Fibroblast of lung (primary cell): ENCODE data around the gene FARP1. TPM values are rescaled to one million over a fixed set of nuclear protein-coding genes. Genes with fewer than 3 reads are reported as not detected.

Experiments
- DNase-seq, 2 donors: peaks; one replicate each; pipeline versions ENCODE4 v3.0.0 to v3.0.0-alpha.2; 2010; ENCODE audit warnings: low read depth in 2 of 2
- H2AFZ ChIP-seq: 2 replicates; pipeline ENCODE4 v1.5.1; 2012; ENCODE audit warnings: low read length, control low read depth, inconsistent platforms
- H3K27ac ChIP-seq: 2 replicates; pipeline ENCODE4 v1.5.1; 2011; ENCODE audit warnings: low read length, control low read depth; ENCODE audit not compliant: insufficient read depth
- H3K27me3 ChIP-seq: 2 replicates; pipeline ENCODE4 v1.5.1; 2011; ENCODE audit warnings: mild to moderate bottlenecking, low read length; ENCODE audit not compliant: control insufficient read depth, insufficient read depth
- H3K36me3 ChIP-seq: 2 replicates; pipeline ENCODE4 v1.5.1; 2011; ENCODE audit warnings: low read length; ENCODE audit not compliant: control insufficient read depth, insufficient read depth
- H3K4me1 ChIP-seq: 2 replicates; pipeline ENCODE4 v1.5.1; 2011; ENCODE audit warnings: low read length; ENCODE audit not compliant: control insufficient read depth, insufficient read depth; ENCODE audit errors: extremely low read depth
- H3K4me2 ChIP-seq: 2 replicates; pipeline ENCODE4 v1.5.1; 2011; ENCODE audit warnings: low read length, control low read depth; ENCODE audit not compliant: insufficient read depth; ENCODE audit errors: extremely low read depth
- H3K4me3 ChIP-seq, 4 experiments: fragments of 200-600 bp in 1 of 4; sonication (generic) in 1 of 4; replicated peaks in 1 of 4; 2 replicates each; pipeline ENCODE4 v1.5.1; 2011 to 2016; ENCODE audit warnings: low read length in 4 of 4, low read depth in 3 of 4, mild to moderate bottlenecking in 3 of 4, control low read depth in 2 of 4, inconsistent platforms in 1 of 4, mixed read lengths in 1 of 4; ENCODE audit not compliant: insufficient read depth in 1 of 4; ENCODE audit errors: control extremely low read depth in 1 of 4
- H3K79me2 ChIP-seq: 2 replicates; pipeline ENCODE4 v1.5.1; 2012; ENCODE audit warnings: mild to moderate bottlenecking, low read length, inconsistent platforms; ENCODE audit not compliant: control insufficient read depth, insufficient read depth
- H3K9ac ChIP-seq: 2 replicates; pipeline ENCODE4 v1.5.1; 2011; ENCODE audit warnings: mild to moderate bottlenecking, low read length, control low read depth; ENCODE audit not compliant: insufficient read depth
- H3K9me3 ChIP-seq: 2 replicates; pipeline ENCODE4 v1.5.1; 2012; ENCODE audit warnings: low read depth, low read length; ENCODE audit not compliant: control insufficient read depth, insufficient read depth
- H4K20me1 ChIP-seq: 2 replicates; pipeline ENCODE4 v1.5.1; 2011; ENCODE audit warnings: low read length; ENCODE audit not compliant: control insufficient read depth, insufficient read depth; ENCODE audit errors: extremely low read depth
- CTCF ChIP-seq, 2 donors: IDR thresholded peaks in 1 of 2; conservative IDR thresholded peaks in 1 of 2; 1 replicate in 1 of 2; 2 replicates in 1 of 2; pipeline ENCODE4 v1.5.1; 2011 to 2012; ENCODE audit warnings: low read length in 2 of 2, control low read depth in 1 of 2, inconsistent platforms in 1 of 2, low read depth in 1 of 2, mild to moderate bottlenecking in 1 of 2
- EZH2 ChIP-seq: IDR thresholded peaks from 2 replicates; pipeline ENCODE4 v1.5.1; 2012; ENCODE audit warnings: low read length, control low read depth, mild to moderate bottlenecking; ENCODE audit errors: missing control alignments
- polyA plus RNA-seq, 2 donors: library from polyadenylated mRNA; depleted of rRNA in 1 of 2; stranded (reverse) in 1 of 2; unstranded in 1 of 2; fragments of >200 nt; gene quantifications; 2 replicates each; pipeline ENCODE4 v1.2.1, GENCODE V29; 2011 to 2012; ENCODE audit warnings: missing spikeins in 1 of 2
- total RNA-seq: library from RNA; depleted of rRNA; stranded (reverse); fragments of >200 nt; gene quantifications from 2 replicates; pipeline ENCODE4 v1.2.1, GENCODE V29; 2014

FARP1 gene
- total and polyA plus RNA-seq, 2 donors (not counting 1 experiment from before 2014, with no cell fraction given): 50.9 to 199 TPM

GRCh38 chr13:98435376-98435775, 292.5 kb downstream of the FARP1 start:
- Histone ChIP-seq H3K4me1 (no peaks in the 10 kb centered on the region), H3K79me2 (no peaks in the 10 kb centered on the region), H4K20me1 (no peaks in the 10 kb centered on the region), H2AFZ (no peak overlapping the region), H3K9ac (no peak overlapping the region), H3K4me2 (no peak overlapping the region), H3K9me3 (no peaks in the 10 kb centered on the region), H3K27me3 (no peaks in the 10 kb centered on the region), H3K4me3 (no peak overlapping the region), H3K27ac (no peak overlapping the region), H3K36me3 (peaks cover 25% of the 10 kb centered on the region)
- no peak for TF ChIP-seq CTCF (conservative IDR thresholded peaks at IDR 0.05 in 1 of 2, IDR thresholded peaks at IDR 0.05 in 1 of 2; ENCODE audit: low read depth in 1 of 2, low read length in 2 of 2)
- no peak for TF ChIP-seq EZH2
- no peak for DNase-seq

- DNase-seq: no peak
- H3K36me3 ChIP-seq: peaks cover 27% of the 10 kb centered on the region
- H3K27me3 ChIP-seq: no peaks in the 10 kb centered on the region
- H3K4me1 ChIP-seq: no peaks in the 10 kb centered on the region
- no peak overlapping the region for H3K4me3 ChIP-seq
- no peak overlapping the region for H3K9ac ChIP-seq
- H3K4me2 ChIP-seq: no peak overlapping the region
- no peak overlapping the region for H2AFZ ChIP-seq
- H3K79me2 ChIP-seq: no peaks in the 10 kb centered on the region
- no peak overlapping the region for H3K27ac ChIP-seq
- TF ChIP-seq CTCF (conservative IDR thresholded peaks at IDR 0.05 in 1 of 2, IDR thresholded peaks at IDR 0.05 in 1 of 2; ENCODE audit: low read depth in 1 of 2, low read length in 2 of 2): no peak
- TF ChIP-seq EZH2: no peak
- H4K20me1 ChIP-seq: no peaks in the 10 kb centered on the region
- no peaks in the 10 kb centered on the region for H3K9me3 ChIP-seq
These were observed 293.5 kb downstream of the FARP1 start for GRCh38 chr13:98436233-98436910.

- Histone ChIP-seq H3K4me2 (no peak overlapping the region), H3K9me3 (no peaks in the 10 kb centered on the region), H3K36me3 (peaks cover 25% of the 10 kb centered on the region), H3K4me1 (peaks cover 2% of the 10 kb centered on the region), H3K4me3 (no peak overlapping the region), H3K9ac (no peak overlapping the region), H2AFZ (no peak overlapping the region), H4K20me1 (no peaks in the 10 kb centered on the region), H3K79me2 (no peaks in the 10 kb centered on the region), H3K27me3 (no peaks in the 10 kb centered on the region), H3K27ac (no peak overlapping the region)
- no peak for TF ChIP-seq EZH2
- no peak for TF ChIP-seq CTCF (conservative IDR thresholded peaks at IDR 0.05 in 1 of 2, IDR thresholded peaks at IDR 0.05 in 1 of 2; ENCODE audit: low read depth in 1 of 2, low read length in 2 of 2)
- DNase-seq: no peak
These were observed 295.6 kb downstream of the FARP1 start for GRCh38 chr13:98438246-98439125.
